ENCODE data around the gene KRTDAP. TPM values are rescaled to one million over a fixed set of nuclear protein-coding genes. Genes with fewer than 3 reads are reported as not detected.

Gene KRTDAP
- polyA plus RNA-seq, 1 of the 3 experiments (the other 2 are of a cell fraction), result not detected

DNA sequence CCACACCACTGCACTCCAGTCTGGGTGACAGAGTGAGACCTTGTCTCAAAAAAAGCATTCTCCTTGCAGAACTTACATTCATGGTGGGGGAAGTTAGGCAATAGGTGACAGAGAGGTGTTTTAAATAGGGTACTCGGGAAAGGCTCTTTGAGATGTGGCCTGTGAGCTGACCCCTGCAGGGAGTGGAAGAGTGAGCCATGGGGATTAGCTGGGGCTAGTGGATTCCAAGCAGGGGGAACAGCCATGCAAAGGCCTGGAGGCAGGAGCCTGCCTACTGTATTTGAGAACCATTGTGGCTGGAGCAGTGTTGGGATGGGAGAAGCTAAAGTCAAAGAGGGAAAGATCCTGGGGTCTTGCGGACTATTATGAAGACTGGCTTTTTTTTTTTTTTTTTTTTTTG, 27.1 kb upstream of the KRTDAP start:
- Histone ChIP-seq H3F3A (replicated peaks; ENCODE audit: insufficient read depth) (no peaks in the 10 kb centered on the region), H3K9me2 (no peaks in the 10 kb centered on the region), H3K4me2 (no peak overlapping the region), H3K36me3 (replicated peaks in 1 of 2; ENCODE audit: control insufficient read depth in 1 of 2, insufficient read depth in 2 of 2, low read length in 1 of 2) (no peaks in the 10 kb centered on the region), H4K20me1 (ENCODE audit: insufficient read depth) (no peaks in the 10 kb centered on the region), H3K79me2 (ENCODE audit: insufficient read depth) (no peaks in the 10 kb centered on the region), H3K9ac (no peak overlapping the region), H2AFZ (ENCODE audit: low read depth) (no peak overlapping the region), H3K27me3 (ENCODE audit: insufficient read depth) (peaks cover 13% of the 10 kb centered on the region; the same call in 1 of the 2 replicates), H3K4me3 (ENCODE audit: low read depth in 2 of 2, low read length in 1 of 2) (no peak overlapping the region), H3K9me3 (no peaks in the 10 kb centered on the region), H3K27ac (ENCODE audit: low read depth in 2 of 2, low read length in 1 of 2) (no peak overlapping the region), H3K4me1 (ENCODE audit: control insufficient read depth in 1 of 2, insufficient read depth in 2 of 2, low read depth in 1 of 2, low read length in 1 of 2) (no peaks in the 10 kb centered on the region)
- ChIA-PET CTCF (interaction anchor here (2.3 kb wide), 1 partner anchor 164 kb away, joined by 5 read pairs; no protein-coding TSS in a partner anchor), POLR2A (no interaction called here)
- TF ChIP-seq GABPA (IDR thresholded peaks at IDR 0.05; ENCODE audit: low read depth), result no peak
- WGBS (ENCODE audit: low lambda C conversion rate), result 47% methylated on average over 2 of the region's 2 CpGs
- no peak for DNase-seq

GRCh38 chr19:35516310-35516709, 26.0 kb upstream of the KRTDAP start:
- Histone ChIP-seq H3K4me3 (ENCODE audit: low read depth in 2 of 2, low read length in 1 of 2) (no peak overlapping the region), H3K9me2 (no peaks in the 10 kb centered on the region), H3K9me3 (no peaks in the 10 kb centered on the region), H3K27ac (ENCODE audit: low read depth in 2 of 2, low read length in 1 of 2) (no peak overlapping the region), H3K79me2 (ENCODE audit: insufficient read depth) (no peaks in the 10 kb centered on the region), H3K9ac (no peak overlapping the region), H3K27me3 (ENCODE audit: insufficient read depth) (peaks cover 24% of the 10 kb centered on the region; the same call in 1 of the 2 replicates), H3F3A (replicated peaks; ENCODE audit: insufficient read depth) (no peaks in the 10 kb centered on the region), H2AFZ (ENCODE audit: low read depth) (no peak overlapping the region), H4K20me1 (ENCODE audit: insufficient read depth) (no peaks in the 10 kb centered on the region), H3K4me2 (no peak overlapping the region), H3K4me1 (ENCODE audit: control insufficient read depth in 1 of 2, insufficient read depth in 2 of 2, low read depth in 1 of 2, low read length in 1 of 2) (no peaks in the 10 kb centered on the region), H3K36me3 (replicated peaks in 1 of 2; ENCODE audit: control insufficient read depth in 1 of 2, insufficient read depth in 2 of 2, low read length in 1 of 2) (no peaks in the 10 kb centered on the region)
- 51% methylated on average over 3 of the region's 3 CpGs for WGBS (ENCODE audit: low lambda C conversion rate)
- CTCF ChIA-PET, result interaction anchor here (1.3 to 2.3 kb wide), 3 partner anchors 21 to 163 kb away, joined by 3 to 5 read pairs (median 5); no protein-coding TSS in a partner anchor
- POLR2A ChIA-PET, result no interaction called here
- DNase-seq, result no peak
- TF ChIP-seq ELF1 (IDR thresholded peaks at IDR 0.05) (no peak), CTCF (IDR thresholded peaks at IDR 0.05) (no peak), RFX5 (IDR thresholded peaks at IDR 0.05; ENCODE audit: low read length) (no peak), SIN3A (IDR thresholded peaks at IDR 0.05; ENCODE audit: borderline replicate concordance, low read depth, low read length) (no peak), YY1 (IDR thresholded peaks at IDR 0.05; ENCODE audit: low read depth) (no peak), POLR2AphosphoS5 (IDR thresholded peaks at IDR 0.05; ENCODE audit: low read depth, low read length) (no peak), FOSL2 (IDR thresholded peaks at IDR 0.05; ENCODE audit: borderline replicate concordance, low read depth) (no peak), JUND (IDR thresholded peaks at IDR 0.05) (no peak), REST (IDR thresholded peaks at IDR 0.05; ENCODE audit: low read depth, low read length) (no peak), TEAD4 (IDR thresholded peaks at IDR 0.05; ENCODE audit: borderline replicate concordance, insufficient read depth) (no peak), GATA2 (CRISPR knock-in tag; IDR thresholded peaks at IDR 0.05) (no peak), SMC3 (IDR thresholded peaks at IDR 0.05; ENCODE audit: low read depth, low read length) (no peak), MEF2A (IDR thresholded peaks at IDR 0.05; ENCODE audit: borderline replicate concordance, low read depth) (no peak), FOXJ3 (CRISPR knock-in tag; IDR thresholded peaks at IDR 0.05) (no peak), EP300 (IDR thresholded peaks at IDR 0.05; ENCODE audit: borderline replicate concordance in 1 of 2, low read depth in 1 of 2, low read length in 1 of 2) (no peak), EZH2phosphoT487 (IDR thresholded peaks at IDR 0.05; ENCODE audit: borderline replicate concordance, low read depth) (no peak)
- TF ChIP-seq, protein P1, sequence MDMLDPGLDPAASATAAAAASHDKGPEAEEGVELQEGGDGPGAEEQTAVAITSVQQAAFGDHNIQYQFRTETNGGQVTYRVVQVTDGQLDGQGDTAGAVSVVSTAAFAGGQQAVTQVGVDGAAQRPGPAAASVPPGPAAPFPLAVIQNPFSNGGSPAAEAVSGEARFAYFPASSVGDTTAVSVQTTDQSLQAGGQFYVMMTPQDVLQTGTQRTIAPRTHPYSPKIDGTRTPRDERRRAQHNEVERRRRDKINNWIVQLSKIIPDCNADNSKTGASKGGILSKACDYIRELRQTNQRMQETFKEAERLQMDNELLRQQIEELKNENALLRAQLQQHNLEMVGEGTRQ (IDR thresholded peaks at IDR 0.05; ENCODE audit: borderline replicate concordance, low read depth, low read length), result no peak
- TF ChIP-seq, protein P2, sequence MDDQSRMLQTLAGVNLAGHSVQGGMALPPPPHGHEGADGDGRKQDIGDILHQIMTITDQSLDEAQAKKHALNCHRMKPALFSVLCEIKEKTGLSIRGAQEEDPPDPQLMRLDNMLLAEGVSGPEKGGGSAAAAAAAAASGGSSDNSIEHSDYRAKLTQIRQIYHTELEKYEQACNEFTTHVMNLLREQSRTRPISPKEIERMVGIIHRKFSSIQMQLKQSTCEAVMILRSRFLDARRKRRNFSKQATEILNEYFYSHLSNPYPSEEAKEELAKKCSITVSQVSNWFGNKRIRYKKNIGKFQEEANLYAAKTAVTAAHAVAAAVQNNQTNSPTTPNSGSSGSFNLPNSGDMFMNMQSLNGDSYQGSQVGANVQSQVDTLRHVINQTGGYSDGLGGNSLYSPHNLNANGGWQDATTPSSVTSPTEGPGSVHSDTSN (IDR thresholded peaks at IDR 0.05), result no peak
- TF ChIP-seq, protein P3, sequence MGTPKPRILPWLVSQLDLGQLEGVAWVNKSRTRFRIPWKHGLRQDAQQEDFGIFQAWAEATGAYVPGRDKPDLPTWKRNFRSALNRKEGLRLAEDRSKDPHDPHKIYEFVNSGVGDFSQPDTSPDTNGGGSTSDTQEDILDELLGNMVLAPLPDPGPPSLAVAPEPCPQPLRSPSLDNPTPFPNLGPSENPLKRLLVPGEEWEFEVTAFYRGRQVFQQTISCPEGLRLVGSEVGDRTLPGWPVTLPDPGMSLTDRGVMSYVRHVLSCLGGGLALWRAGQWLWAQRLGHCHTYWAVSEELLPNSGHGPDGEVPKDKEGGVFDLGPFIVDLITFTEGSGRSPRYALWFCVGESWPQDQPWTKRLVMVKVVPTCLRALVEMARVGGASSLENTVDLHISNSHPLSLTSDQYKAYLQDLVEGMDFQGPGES (IDR thresholded peaks at IDR 0.05; ENCODE audit: low read depth, low read length), result no peak

Measured in SK-N-SH (cell line).